Measurements from ENCODE around the gene MCC.

GRCh38 chr5:113122053-113122452 lies 366.2 kb downstream of the MCC start:
- TF ChIP-seq EZH2 (IDR thresholded peaks at IDR 0.05; ENCODE audit: borderline replicate concordance, insufficient read depth, low read depth, low read length, poor library complexity, severe bottlenecking) (no peak), CTCF (IDR thresholded peaks at IDR 0.05) (no peak)

Data from B cell (primary cell).